Activated CD8-positive, alpha-beta memory T cell treated with anti-CD3 and anti-CD28 coated beads for 24 hours (primary cell): ENCODE measurements around the gene PCAT7.
"Not testable (repeated sequence)": the region's sequence is repeated elsewhere in the genome, so short reads cannot be mapped to it uniquely, and the experiment has no call there.

ENCODE experiments used
- DNase-seq: peaks from one replicate; pipeline ENCODE4 v3.0.0-alpha.2; 2020

Gene PCAT7

DNA sequence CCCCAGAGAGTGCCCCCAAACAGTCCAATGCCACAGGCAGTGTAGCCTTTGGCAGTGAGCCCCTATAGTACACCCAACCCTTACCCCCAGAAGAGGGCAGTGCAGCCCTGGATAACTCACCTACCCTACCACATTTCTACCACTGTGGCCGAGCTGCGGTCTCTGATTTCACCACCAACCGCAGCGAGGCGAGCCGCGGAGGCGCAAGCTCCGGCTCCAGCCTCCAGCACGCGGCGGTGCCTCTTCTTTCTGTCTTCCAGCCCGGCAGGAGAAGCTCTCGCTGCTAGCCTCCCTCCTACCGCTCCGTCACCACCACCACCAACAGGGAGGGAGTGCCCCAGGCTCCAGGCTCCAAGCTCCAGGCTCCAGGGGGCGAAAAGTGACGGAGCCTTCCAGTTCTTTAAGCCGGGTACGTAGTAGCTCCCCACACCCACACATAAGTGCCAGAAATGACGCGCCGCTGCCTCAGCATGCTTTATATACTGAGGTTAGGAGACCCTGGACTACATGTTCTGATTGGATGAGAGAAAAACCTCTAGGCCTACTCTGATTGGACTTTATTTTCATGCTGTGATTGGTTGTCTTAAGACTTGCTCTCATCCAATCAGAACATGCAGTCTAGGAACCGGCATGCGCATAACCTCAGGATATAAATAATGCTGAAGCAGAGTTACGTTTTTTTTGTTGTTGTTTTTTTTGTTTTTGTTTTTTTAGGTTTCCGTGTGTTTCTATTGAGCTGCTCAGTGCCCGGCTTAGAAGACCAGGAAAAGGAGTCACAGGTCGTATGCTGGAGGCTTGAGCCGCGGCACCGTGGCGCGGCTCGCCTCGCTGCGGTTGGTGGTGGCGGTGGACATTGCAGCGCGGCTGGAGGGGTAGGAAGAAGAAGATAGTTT is at the start of gene PCAT7:
Gene PCAT7, plus strand, starts transcription at position 645 of the 893 bp plus-strand sequence.
- no peak for DNase-seq

DNA sequence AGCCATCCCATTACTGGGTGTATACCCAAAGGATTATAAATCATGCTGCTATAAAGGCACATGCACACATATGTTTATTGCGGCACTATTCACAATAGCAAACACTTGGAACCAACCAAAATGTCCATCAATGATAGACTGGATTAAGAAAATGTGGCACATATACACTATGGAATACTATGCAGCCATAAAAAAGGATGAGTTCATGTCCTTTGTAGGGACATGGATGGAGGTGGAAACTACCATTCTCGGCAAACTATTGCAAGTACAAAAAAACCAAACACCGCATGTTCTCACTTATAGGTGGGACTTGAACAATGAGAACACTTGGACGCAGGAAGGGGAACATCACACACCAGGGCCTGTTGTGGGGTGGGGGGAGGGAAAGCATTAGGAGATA is 48.5 kb upstream of the PCAT7 start:
- DNase-seq: not testable (repeated sequence)

DNA sequence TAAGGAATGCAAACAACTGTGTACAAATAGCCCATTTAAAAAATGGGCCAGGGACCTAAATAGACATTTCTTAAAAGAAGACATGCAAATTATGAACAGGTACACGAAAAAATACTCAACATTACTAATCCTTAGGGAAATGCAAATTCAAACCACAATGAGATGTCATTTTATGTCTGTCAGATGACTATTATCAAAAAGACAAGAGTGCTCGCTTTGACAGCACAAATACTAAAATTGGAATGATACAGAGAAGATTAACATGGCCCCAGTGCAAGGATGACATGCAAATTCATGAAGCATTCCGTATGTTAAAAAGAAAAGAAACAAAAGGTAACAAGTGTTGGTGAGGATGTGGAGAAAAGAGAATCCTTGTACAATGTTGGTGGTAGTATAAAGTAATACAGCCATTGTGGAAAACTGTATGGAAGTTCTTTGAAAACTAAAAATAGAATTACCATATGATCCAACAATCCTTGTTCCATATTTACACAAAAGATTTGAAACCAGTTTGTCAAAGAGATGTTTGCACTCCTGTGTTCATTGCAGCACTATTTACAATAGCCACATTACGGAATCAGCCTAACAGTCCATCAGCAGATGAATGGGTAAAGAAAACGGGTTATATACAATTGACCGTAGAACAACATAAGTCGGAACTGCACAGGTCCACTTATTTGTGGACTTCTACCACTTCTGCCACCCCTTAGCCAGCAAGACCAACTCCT is 47.2 kb upstream of the PCAT7 start:
- DNase-seq: no peak

DNA sequence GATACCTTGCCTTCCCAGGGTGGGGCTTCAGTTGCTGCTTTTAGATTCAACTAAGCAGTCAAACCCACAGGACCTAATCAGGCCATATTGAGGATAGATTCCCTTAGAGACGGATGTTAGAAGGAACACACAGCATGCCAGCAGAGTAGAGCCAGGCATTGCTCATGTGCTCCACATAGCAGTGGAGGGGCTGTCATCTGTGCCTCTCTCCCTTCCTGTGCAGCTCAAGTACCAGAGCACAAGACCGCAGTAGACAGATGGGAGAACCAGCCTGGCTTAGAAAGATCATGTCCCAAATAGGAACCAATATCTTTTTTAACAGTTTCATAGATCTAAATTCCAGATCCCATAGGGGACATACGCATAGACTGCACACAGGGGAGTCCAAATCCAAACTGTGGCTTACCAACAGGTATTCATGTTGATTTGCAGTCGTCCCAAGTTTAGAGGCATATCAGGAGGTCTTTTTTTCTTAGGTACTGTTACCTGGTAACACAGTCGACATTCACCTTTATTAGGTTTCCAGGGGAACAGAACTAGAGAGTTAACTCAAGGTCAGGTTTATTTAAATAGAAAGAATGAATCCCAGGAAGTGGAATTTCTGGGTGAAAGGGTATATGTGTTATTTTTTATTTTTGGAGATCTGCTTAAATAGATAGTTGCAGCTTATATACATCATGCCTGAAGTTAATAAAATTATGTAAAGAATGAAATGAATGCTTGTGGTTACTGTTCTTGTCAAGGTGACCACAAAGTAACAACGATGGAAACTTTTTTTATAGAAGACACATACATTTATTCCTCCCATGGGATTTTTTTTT is 43.5 kb upstream of the PCAT7 start:
- no peak for DNase-seq

DNA sequence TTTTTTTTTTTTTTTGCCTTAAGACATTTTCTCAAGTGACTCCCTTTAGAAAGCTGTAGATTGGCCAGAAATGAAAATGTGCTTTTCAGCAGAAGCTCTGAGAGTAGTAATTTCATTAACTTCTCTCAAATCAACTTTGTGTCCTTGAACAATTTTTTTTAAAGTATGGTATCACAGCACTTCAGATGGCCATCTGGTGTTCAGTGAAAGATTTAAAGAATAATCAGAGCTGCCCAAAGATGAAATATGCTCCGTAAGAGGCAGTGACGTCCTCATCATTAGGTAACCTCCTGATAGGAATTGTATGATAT is 43.0 kb upstream of the PCAT7 start:
- DNase-seq: no peak

DNA sequence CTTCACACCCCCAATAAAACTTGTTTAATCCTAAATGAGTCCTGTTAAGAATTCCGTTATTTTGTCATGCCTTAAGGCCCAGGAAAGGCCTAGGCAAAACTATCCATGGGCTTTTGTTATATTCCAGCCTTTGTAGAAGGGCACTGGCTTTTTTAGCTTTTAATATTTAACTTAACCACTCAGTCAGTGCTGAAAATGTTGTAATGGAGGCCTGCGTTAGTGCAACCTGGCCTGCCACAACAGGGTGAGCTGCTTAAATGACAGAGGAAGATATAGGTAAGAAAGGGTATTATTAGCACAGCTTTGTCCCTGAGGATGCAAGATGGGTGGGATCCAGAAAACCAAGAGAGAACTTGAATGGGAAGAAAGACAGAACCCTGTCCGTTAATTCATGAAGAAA is 40.2 kb upstream of the PCAT7 start:
- no peak for DNase-seq

DNA sequence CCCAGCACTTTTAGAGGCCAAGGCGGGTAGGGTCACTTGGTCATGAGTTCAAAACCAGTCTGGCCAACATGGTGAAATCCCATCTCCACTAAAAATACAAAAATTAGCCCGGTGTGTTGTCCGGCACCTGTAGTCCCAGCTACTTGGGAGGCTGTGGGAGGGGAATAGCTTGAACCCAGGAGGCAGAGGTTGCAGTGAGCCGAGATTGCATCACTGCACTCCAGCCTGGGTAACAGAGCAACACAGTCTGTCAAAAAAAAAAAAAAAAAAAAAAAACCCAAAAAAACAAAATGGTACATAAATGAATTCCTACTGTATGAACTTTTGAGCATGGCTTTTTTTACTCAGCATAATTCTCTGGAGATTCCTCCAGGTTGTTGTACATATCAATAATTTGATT is 37.6 kb upstream of the PCAT7 start:
- no peak for DNase-seq

DNA sequence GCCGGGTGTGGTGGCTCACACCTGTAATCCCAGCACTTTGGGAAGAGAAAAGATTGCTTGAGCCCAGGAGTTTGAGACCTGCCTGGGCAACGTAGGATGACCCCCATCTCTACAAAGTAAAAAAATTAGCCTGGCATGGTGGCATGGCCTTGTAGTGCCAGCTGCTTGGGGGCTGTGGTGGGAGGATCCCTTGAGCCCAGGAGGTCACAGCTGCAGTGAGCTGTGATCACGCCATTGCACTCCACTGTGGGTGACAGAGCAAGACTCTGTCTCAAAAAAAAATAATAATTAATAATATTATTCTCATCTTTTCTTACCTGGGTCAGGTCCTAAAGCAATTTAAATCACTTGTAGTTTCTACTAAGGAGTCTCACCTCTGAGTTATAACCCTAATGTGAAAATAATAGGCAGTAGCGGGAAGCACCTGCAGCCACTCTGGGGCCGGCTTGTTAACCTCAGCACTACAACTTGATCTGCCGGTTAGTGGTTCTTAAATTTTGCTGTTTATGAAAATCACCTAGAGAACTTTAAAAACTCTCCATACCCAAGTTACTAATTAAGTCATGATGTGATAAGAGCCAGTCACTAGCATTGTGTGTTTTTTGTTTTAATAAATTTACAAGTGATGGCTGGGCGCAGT is 29.4 kb upstream of the PCAT7 start:
- DNase-seq: no peak

DNA sequence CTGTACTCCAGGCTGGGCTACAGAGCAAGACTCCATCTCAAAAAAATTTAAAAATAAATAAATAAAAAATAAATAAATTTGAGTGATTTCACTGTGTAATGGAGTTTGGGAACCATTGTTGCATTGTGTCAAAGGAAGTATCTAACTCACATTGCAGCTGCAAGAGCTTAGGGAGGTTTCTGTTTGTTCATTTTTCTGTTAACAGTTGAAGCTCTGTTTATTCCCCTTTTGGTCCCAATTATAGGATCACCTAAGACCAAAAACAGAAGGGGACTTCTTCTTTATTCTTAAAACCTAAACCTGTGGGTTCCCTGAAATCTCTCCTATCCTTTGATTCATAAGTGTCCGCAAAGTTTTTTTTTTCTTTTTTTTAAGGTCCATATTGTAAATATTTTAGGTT is 28.6 kb upstream of the PCAT7 start:
- no peak for DNase-seq

DNA sequence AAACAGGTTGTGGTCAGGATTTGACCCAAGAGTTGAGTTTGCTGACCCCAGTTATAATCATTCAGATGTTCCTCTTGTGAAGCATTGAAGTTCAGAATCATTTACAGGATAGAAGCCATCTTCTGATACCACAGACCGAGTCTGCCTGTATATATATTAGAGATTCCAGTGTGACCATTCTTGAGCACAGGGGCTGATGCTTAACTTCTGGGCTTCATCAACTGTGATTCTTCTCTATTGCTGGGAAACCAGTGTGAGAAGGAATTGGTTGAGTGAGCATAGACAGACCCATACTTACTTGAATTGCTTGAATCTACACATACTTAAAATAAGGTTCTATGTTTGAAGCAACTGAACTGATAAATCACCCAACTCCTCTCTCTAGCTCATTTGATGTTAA is 27.9 kb upstream of the PCAT7 start:
- no peak for DNase-seq

DNA sequence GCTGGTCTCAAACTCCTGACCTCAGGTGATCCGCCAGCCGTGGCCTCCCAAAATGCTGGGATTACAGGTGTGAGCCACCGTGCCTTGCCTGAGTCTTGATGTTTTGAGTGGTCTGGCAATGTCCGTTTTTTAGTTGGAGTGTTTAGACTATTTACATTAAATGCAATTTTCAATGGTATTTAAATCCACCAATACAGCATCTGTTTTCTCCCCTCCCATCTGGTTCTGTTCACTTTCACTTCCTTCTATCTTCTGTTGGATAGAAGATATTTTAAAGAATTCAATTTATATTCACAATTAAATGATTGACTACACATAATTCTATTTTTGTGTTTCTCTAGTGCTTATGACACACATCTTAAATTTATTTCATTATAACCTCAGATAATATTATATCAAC is 26.0 kb upstream of the PCAT7 start:
- no peak for DNase-seq

DNA sequence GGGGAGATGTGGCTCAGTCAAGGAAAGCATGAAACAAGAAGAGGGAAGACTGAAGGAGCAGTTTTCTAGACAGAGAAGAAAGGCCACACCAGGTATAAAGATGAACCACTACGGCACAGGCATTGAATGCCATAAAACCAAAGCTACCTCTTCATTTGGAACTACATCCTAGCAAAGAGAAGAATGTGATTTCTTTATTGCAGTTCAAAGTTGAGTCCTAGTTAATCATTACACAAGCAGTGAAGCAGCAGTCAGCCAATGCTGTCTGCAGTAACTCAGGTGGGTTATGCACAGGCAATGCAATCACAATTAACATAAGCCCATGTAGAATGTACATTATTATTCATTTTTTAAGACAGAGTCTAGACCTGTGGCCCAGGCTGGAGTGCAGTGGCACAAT is 21.7 kb upstream of the PCAT7 start:
- no peak for DNase-seq

DNA sequence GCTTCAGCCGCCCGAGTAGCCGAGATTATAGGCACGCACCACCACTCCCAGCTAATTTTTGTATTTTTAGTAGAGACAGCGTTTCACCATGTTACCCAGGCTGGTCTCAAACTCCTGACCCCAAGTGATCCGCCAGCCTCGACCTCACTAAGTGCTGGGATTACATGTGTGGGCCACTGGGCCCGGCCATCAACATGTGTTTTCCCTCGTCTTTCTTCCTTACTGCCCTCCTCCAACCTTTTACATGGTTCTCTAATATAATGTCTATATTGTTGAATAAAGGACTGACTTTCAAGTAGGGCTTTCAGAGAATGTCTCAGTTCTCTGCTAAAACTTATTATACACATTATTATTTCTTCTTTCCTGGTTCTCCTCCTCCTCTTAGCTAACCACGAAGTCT is 21.3 kb upstream of the PCAT7 start:
- DNase-seq: no peak

DNA sequence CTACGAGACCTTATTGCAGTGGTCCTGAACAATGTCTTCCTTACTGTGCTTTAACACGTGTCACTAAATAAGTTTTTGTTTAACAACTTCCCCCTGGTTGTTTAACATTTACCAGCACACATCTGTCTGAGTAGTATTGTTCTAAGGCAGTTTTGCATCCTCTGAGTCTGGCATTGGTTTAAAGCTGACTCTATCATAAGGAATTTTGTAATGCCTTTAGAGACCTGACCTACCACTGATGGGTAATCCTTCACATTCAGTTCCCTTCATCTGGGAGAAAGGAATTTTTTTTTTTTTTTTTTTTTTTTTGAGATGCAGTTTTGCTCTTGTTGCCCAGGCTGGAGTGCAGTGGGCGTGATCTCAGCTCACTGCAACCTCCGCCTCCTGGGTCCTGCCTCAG is 20.0 kb upstream of the PCAT7 start:
- no peak for DNase-seq

DNA sequence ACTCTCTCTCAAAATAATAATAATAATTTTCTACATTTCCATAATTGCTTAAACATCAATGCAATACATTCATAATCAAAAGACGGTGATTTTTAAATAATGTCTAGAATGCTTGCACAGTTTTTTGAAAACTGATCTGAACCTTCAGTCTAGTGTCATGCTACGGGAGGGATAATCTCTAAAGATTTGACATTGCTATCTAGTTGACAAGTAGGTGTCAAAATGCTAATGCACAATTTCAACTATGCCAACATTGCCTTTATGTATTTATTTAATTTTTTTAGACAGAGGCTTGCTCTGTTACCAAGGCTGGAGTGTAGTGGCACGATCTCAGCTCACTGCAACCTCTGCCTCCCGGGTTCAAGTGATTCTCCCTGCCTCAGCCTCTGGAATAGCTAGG is 16.0 kb upstream of the PCAT7 start:
- no peak for DNase-seq

DNA sequence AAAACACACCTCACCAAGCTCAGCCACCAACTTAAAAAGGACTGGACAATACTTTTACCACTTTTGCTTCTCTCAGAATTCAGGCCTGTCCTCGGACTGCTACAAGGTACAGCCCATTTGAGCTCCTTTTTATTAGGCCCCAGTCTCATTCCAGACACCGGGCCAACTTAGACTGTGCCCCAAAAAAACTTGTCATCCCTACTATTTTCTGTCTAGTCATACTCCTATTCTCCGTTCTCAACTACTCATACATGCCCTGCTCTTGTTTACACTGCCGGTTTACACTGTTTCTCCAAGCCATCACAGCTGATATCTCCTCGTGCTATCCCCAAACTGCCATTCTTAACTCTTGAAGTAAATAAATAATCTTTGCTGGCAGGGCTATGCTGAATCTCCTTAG is 10.5 kb upstream of the PCAT7 start:
- not testable (repeated sequence) for DNase-seq

DNA sequence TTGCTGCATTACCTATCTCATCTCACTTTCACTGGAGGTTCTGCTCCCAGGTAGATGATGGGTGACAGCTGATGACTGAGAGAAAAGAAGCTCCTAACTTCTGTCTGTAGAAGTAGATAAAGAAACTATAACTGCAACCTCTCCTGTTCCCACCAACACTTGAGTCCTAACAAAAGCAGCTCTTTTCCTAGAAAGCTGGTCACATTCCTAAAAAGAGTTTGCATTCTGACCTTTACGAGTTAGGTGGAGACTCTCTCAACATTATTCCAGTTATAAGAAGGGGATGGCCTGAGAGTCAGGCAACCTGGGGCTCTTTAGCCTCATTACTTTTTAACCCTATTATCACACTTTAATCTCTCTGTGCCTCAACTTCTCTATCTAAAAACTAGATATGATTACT is 8.9 kb upstream of the PCAT7 start:
- DNase-seq: no peak

DNA sequence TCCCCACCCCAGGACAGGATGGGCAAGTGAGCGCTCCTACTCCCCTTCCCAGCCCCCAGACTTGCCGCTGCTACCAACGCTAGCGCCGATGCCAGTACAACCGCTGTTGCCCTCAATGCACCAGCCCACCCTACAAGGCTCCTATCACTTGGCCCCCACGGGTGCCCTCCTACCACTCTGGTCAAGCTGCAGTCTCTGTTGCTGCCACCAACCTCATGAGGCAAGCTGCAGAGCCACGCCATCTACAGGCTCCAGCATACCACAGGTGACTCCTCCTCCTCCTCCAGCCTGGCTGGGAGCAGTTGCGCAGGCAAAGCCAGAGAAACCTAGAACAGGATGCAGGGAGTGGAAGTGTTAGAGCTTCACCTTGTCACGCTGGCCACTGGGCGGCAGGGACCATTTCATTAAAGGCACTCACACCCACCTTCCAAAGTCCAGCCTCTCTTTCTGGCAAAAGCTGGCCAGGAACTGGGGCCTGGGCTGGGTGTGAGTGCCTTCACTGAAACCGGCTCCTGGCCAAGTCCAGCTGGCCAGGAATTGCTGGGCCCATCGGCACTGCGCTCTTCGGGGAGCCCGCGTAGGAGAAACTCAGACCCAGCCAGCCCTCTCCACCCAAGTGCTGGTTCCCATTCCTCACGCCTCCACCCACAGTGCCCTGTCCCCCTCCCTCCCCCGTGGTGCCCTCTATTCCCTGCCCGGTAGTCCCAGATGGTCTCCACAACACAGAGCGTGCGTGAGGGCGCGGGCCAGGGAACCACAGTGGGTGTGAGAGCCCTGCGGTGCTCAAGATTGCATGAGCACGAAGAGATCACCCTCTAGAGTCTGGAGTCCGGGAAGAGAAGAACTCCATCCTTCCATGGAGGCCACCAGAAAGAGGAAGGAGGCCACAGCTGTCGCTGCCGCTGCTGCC is 1.6 kb upstream of the PCAT7 start:
- DNase-seq: no peak

DNA sequence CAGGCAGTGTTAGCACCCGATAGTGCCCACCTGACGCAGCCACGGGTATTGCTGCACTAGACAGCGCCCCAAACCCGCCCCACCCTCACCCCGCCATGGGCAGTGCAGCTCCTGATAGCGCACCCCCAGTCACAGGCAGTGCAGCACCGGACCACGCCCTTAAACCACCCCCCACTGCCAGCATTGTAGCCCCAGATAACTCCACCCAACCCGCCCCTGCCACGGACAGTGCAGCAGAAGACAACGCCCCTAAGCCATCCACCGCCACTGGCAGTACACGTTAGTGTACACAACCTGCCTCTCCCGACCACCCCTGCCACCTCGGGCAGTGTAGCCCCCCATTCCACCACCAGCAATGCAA is 825 bp upstream of the PCAT7 start:
- DNase-seq: no peak

DNA sequence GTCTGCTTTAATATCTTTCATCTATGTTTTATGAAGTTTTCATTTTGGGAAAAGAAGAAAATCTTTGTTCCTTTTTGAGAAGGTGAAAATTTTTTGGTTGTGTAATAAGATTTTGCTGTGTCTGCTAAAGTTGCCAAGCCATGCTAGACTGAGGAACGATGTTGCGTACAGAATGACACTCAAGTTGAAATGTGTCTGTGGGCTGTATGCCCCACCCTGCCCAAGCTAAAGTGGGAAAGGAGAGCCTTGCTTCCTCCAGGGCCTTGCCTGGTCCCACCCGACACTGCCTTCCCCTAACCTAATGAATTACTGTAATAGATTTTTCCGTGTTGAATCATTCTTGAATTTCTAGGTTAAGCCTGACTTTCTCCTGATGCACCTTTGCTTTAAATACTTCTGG is 2.5 kb downstream of the PCAT7 start:
- no peak for DNase-seq

DNA sequence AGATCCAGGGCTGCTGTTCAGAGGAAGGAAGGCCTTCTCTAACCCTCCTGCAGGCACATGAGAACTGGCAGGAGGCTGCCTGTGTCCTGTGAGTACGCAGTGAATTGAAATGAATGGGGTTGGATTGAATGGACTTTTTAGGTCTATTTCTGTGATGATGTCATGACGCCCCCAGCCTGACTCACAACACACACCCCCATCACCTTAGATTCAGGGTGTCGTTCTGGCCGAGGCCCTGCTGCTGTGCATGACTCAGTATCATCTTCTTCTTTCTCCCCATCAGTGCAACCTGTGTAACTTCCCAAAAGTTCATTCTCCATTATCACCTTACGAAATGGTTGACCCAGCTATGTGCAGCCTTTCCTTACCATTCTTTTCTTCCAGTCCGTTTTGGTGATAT is 5.4 kb downstream of the PCAT7 start:
- no peak for DNase-seq

DNA sequence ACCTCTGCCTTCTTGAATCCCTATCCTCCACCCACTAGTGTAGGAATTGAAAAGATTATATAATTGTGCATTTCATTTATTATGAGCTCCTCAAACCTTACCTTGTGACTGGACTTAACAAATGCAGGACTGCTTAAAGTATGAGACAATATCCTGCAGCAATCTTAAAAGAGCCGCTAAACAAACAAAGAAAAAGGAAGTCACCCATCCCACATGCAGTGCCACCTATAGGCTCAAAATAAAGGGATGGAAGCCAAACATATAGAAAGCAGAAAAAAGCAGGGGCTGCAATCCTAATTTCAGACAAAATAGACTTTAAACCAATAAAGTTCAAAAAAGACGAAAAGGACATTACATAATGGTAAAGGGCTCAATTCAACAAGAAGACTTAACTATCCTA is 8.7 kb downstream of the PCAT7 start:
- DNase-seq: no peak
